HL-60 (cell line): ENCODE measurements around the gene MOCOS.

Experiments
- GABPA ChIP-seq: IDR thresholded peaks from 2 replicates; pipeline ENCODE4 v1.6.1; 2012; ENCODE audit warnings: low read depth
- POLR2AphosphoS5 ChIP-seq: IDR thresholded peaks from 2 replicates; pipeline ENCODE4 v1.6.1; 2012; ENCODE audit warnings: low read depth
- SPI1 ChIP-seq: IDR thresholded peaks from 2 replicates; pipeline ENCODE4 v1.6.1; 2012; ENCODE audit warnings: low read depth, mild to moderate bottlenecking, borderline replicate concordance
- TF ChIP-seq, protein P1 (sequence below): IDR thresholded peaks from 2 replicates; pipeline ENCODE4 v1.6.1; 2012; ENCODE audit warnings: low read depth; ENCODE audit not compliant: insufficient replicate concordance
- TF ChIP-seq, protein P2 (sequence below): IDR thresholded peaks from one replicate; pipeline ENCODE4 v1.5.1; 2011; ENCODE audit warnings: low read length, control low read depth, inconsistent platforms; ENCODE audit not compliant: insufficient read depth

DNA sequence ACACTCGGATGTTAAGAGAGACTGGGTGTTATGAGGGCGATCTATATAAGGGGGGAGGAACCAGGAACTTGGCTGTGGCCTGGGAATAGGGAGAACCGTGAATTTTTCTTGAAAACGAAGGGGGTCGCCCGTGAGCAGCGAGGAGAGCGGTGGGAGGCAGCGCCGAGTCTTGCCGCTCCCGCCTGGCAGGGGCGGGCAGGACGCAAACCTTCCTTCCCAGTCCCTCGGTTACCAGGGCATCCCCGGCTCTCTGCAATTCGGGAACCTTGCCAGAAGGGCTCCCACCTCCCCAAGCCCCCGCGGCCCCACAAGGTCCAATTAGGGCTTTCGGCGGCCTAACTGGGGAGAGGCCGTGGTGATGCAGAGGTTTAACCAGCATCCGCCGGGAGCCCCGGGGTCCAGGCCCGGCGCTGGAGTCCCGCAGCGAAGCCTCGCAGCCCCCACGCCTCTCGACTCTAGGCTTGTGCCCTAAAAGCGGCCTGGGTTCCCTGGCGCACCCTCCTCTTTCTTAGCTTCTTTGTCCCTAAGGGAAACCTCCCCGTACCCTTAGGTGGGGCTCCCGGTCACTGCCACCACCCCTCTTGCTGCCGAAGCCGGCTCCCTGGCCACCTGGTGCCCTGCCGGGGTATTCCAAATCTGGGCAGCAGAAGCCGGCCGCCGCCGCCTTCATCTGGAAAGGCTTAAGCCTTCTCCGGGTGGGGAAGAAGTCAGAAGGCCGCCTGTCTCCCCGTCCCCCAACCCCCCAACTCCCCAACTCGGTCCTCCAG is 109.5 kb downstream of the MOCOS start:
- TF ChIP-seq, protein P1, sequence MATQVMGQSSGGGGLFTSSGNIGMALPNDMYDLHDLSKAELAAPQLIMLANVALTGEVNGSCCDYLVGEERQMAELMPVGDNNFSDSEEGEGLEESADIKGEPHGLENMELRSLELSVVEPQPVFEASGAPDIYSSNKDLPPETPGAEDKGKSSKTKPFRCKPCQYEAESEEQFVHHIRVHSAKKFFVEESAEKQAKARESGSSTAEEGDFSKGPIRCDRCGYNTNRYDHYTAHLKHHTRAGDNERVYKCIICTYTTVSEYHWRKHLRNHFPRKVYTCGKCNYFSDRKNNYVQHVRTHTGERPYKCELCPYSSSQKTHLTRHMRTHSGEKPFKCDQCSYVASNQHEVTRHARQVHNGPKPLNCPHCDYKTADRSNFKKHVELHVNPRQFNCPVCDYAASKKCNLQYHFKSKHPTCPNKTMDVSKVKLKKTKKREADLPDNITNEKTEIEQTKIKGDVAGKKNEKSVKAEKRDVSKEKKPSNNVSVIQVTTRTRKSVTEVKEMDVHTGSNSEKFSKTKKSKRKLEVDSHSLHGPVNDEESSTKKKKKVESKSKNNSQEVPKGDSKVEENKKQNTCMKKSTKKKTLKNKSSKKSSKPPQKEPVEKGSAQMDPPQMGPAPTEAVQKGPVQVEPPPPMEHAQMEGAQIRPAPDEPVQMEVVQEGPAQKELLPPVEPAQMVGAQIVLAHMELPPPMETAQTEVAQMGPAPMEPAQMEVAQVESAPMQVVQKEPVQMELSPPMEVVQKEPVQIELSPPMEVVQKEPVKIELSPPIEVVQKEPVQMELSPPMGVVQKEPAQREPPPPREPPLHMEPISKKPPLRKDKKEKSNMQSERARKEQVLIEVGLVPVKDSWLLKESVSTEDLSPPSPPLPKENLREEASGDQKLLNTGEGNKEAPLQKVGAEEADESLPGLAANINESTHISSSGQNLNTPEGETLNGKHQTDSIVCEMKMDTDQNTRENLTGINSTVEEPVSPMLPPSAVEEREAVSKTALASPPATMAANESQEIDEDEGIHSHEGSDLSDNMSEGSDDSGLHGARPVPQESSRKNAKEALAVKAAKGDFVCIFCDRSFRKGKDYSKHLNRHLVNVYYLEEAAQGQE = no peak
- TF ChIP-seq, protein P2, sequence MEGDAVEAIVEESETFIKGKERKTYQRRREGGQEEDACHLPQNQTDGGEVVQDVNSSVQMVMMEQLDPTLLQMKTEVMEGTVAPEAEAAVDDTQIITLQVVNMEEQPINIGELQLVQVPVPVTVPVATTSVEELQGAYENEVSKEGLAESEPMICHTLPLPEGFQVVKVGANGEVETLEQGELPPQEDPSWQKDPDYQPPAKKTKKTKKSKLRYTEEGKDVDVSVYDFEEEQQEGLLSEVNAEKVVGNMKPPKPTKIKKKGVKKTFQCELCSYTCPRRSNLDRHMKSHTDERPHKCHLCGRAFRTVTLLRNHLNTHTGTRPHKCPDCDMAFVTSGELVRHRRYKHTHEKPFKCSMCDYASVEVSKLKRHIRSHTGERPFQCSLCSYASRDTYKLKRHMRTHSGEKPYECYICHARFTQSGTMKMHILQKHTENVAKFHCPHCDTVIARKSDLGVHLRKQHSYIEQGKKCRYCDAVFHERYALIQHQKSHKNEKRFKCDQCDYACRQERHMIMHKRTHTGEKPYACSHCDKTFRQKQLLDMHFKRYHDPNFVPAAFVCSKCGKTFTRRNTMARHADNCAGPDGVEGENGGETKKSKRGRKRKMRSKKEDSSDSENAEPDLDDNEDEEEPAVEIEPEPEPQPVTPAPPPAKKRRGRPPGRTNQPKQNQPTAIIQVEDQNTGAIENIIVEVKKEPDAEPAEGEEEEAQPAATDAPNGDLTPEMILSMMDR = no peak
- TF ChIP-seq POLR2AphosphoS5 (no peak), SPI1 (no peak), GABPA (no peak)
